Tibial nerve (tissue), 3 donors: ENCODE data around the gene HAUS8.

ENCODE experiments used
- CTCF ChIP-seq, 5 experiments: fragments of 200-600 bp in 3 of 5; fragments of 450-650 bp in 2 of 5; sonication (generic) in 3 of 5; IDR thresholded peaks; one replicate each; pipeline ENCODE4 v1.5.1; 2016 to 2019; ENCODE audit warnings: antibody characterized with exemption in 5 of 5, mild to moderate bottlenecking in 3 of 5, moderate library complexity in 2 of 5
- POLR2A ChIP-seq, 2 donors: fragments of 450-650 bp; IDR thresholded peaks; one replicate each; pipeline ENCODE4 v1.6.1; 2017; ENCODE audit warnings: antibody characterized with exemption in 2 of 2, mild to moderate bottlenecking in 2 of 2, moderate library complexity in 2 of 2

DNA sequence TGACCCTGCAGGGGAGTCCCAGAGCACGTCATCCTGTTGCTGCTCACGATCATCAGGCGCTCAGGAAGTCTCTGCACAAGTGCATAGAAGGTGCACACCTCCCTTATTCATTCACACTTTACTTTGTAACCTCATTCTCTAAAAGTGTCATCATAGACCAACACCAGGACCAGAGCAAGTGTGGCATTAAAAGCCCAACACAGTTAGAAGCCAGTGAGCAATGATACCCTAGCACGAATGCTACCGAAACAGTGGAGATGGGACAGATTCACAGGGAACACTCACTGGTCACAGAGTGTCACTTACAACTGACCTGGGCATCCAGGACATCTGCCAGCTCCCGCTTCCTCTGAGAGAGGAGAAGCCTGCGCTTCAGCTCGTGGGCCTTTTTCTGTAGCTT, 17.0 kb downstream of the HAUS8 start:
- TF ChIP-seq CTCF (IDR thresholded peaks at IDR 0.05) (no peak), POLR2A (IDR thresholded peaks at IDR 0.05) (no peak)
